Adipocyte (in vitro differentiated cells): ENCODE measurements around the gene IL1A.
A peak's percentile ranks its signal among the peaks of the same experiment; 100 is the strongest.
"Not testable (repeated sequence)": the region's sequence is repeated elsewhere in the genome, so short reads cannot be mapped to it uniquely, and the experiment has no call there.

Source experiments
- DNase-seq: peaks from one replicate; pipeline ENCODE4 v3.0.0-alpha.2; 2015; ENCODE audit warnings: low read depth
- H3K27me3 ChIP-seq: replicated peaks from 2 replicates; pipeline ENCODE4 v1.7.0; 2013; ENCODE audit warnings: mild to moderate bottlenecking, low read length, moderate library complexity; ENCODE audit not compliant: control insufficient read depth, insufficient read depth
- H3K36me3 ChIP-seq: 2 replicates; pipeline ENCODE4 v1.7.0; 2013; ENCODE audit warnings: low read length, mild to moderate bottlenecking, moderate library complexity; ENCODE audit not compliant: control insufficient read depth, insufficient read depth, severe bottlenecking
- H3K4me1 ChIP-seq: 2 replicates; pipeline ENCODE4 v1.7.0; 2013; ENCODE audit warnings: mild to moderate bottlenecking, low read length, moderate library complexity; ENCODE audit not compliant: control insufficient read depth, insufficient read depth
- H3K4me3 ChIP-seq: 2 replicates; pipeline ENCODE4 v1.7.0; 2013; ENCODE audit warnings: mild to moderate bottlenecking, low read length, moderate library complexity
- H3K9ac ChIP-seq: 2 replicates; pipeline ENCODE4 v1.7.0; 2013; ENCODE audit warnings: mild to moderate bottlenecking, low read length, moderate library complexity
- H3K9me3 ChIP-seq: 2 replicates; pipeline ENCODE4 v1.7.0; 2013; ENCODE audit warnings: mild to moderate bottlenecking, low read length, moderate library complexity; ENCODE audit not compliant: control insufficient read depth

Gene IL1A, protein sequence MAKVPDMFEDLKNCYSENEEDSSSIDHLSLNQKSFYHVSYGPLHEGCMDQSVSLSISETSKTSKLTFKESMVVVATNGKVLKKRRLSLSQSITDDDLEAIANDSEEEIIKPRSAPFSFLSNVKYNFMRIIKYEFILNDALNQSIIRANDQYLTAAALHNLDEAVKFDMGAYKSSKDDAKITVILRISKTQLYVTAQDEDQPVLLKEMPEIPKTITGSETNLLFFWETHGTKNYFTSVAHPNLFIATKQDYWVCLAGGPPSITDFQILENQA

DNA sequence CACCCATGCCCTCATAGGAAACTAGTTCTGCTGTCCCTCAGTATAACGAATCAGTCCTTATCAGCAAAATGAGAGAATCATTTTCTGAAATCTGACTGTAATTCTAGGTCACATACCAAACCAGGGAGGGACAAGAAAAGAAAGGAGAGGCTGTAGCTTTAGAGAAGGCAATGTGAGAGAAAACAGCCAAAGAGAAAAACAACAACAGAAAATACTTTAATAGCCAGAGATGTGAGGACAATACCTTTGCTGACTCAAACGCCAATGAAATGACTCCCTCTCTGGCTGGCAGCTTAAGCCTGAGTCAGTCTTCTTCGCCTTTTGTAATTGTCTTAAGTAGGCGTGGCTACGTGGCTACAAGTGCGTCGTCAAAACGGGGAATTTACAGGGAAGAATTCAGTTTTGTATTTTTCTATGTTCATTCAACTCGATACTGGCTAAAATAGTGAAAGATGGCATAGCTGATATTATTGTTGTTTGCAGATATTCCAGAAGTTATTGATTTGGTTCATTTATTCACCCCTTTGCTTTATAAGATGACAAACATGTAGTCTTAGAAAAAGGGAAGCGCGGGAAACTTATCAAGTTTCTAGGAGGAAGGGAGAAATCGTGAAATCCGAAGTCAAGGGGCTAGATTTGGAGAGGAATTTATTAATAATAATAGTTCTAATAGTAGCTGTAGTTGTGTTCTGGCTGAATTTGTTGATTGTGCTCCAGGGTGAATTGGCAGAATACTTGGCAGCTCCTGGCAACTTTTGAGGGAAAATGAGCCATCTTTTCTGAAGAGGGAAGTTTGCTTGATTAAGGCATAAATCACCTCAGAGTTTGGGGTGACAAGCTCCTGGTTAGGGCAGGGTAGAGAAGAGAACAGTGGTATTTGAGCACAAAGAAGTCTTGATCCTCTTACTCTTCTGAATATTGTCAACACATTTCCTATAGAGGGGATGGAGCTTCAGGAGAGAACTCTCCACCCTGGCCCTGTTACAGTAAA is at the start of gene IL1A:
IL1A (minus strand) TSS at position 295 of the 991 bp plus-strand sequence. CDS start 723 bp downstream, outside the sequence.
- Histone ChIP-seq H3K4me3 (peak within 1 kb of the TSS; percentile 34), H3K9me3 (no peaks in the 10 kb centered on the region), H3K9ac (no peak within 1 kb of the TSS), H3K27me3 (no peaks in the 10 kb centered on the region), H3K4me1 (peaks cover 5% of the 10 kb centered on the region), H3K36me3 (no peaks in the 10 kb centered on the region)
- DNase-seq: peak; percentile 51

DNA sequence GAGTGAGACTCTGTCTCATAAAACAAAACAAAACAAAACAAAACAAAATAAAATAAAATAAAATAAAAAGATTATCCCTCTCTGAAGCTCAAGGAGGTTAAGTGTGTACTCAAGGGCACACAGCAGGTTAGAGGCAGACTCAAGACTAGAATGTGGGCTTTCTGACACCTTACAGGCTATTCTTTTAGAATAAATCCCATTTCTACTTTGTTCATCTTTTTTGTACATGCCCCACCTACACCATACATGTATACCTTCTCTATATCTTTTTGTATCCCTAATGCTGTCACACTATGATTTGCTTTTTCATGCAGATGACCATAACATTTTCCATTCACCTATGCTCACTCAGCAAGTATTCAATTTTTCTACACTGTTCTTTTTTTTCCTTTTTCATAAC is 49.7 kb upstream of the IL1A start:
- H3K9me3 ChIP-seq: no peaks in the 10 kb centered on the region
- H3K4me3 ChIP-seq: no peak overlapping the region
- no peaks in the 10 kb centered on the region for H3K36me3 ChIP-seq
- H3K27me3 ChIP-seq: no peaks in the 10 kb centered on the region
- H3K4me1 ChIP-seq: peaks cover 34% of the 10 kb centered on the region
- DNase-seq: no peak
- no peak overlapping the region for H3K9ac ChIP-seq

DNA sequence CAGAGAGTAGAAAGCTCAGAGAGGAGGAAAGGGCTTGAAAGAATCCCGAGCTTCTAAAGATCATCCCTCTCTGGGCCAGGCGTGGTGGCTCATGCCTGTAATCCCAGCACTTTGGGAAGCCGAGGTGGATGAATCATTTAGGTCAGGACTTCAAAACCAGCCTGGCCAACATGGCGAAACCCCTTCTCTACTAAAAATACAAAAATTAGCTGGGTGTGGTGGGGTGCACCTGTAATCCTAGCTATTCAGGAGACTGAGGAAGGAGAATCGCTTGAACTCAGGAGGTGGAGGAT is 49.3 kb upstream of the IL1A start:
- not testable (repeated sequence) for H3K9ac ChIP-seq, H3K4me3 ChIP-seq, DNase-seq, H3K9me3 ChIP-seq, H3K36me3 ChIP-seq, H3K27me3 ChIP-seq
- H3K4me1 ChIP-seq: peaks cover 34% of the 10 kb centered on the region

DNA sequence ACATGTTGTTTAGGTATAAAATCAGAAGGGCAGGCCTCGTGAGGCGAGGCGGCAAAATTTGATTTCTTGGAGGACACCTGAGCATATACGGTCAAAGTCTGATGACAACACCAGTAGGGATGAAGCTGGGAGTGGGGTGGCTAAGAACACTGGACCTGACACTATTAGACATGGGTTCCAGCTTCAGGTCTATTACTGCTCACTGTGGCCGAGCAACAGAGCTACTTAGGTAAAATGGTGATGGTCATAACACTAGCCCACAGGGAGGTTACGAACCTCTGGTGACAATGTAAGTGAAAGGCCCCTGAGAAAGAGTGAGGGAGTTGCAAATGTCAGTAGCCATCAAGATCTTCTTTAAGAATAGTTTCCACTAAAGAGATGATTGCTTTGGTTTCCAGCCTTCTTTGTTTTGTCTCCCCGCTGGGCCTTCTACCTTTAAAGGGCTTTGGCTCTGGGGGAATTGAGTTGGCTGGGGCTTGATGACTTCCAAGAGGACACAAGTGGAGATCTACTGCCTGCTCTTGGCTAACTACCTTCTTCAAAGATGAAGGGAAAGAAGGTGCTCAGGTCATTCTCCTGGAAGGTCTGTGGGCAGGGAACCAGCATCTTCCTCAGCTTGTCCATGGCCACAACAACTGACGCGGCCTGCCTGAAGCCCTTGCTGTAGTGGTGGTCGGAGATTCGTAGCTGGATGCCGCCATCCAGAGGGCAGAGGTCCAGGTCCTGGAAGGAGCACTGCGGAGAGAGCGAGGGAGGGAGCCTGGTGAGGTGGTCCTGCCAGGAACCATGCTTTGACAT is 48.7 kb upstream of the IL1A start:
- H3K27me3 ChIP-seq: no peaks in the 10 kb centered on the region
- no peaks in the 10 kb centered on the region for H3K9me3 ChIP-seq
- no peaks in the 10 kb centered on the region for H3K36me3 ChIP-seq
- H3K4me1 ChIP-seq: peaks cover 34% of the 10 kb centered on the region
- DNase-seq: no peak
- no peak overlapping the region for H3K9ac ChIP-seq
- no peak overlapping the region for H3K4me3 ChIP-seq

DNA sequence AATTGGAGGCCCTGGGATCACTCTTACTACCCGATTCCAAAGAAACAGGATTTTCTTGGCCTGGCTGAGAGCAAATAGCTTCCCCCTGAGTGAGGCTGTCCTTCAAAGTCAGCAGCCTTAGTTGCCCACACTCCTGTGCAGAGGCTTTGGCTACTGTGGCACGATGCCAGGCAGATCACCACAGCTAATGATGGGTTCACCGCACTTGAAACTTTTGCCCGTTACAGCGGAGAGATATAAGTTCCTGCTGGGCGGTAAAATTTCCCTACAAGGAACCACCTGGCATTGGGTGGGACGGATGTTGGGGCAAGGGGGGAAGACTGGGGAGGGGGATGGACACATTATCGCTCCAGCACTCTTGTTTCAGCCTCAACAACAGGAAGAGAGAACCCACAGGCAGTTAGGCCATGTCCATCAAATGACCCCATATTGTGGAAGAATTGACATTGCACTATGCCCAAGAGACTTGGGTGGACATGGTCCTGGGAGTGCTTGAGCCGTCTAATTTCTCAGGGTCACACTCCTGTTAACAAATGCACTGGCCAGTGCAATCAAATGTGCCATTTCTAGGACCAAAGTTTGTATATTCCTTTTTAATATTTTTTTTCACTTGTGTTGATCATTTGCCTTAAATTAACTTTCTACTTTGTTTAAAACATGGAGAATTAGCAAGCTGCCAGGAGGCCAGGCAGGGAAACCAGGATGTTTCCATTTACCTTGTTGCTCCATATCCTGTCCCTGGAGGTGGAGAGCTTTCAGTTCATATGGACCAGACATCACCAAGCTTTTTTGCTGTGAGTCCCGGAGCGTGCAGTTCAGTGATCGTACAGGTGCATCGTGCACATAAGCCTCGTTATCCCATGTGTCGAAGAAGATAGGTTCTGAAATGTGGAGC is 47.9 kb upstream of the IL1A start:
- H3K9me3 ChIP-seq: no peaks in the 10 kb centered on the region
- H3K9ac ChIP-seq: no peak overlapping the region
- no peak overlapping the region for H3K4me3 ChIP-seq
- peaks cover 33% of the 10 kb centered on the region for H3K4me1 ChIP-seq
- no peak for DNase-seq
- no peaks in the 10 kb centered on the region for H3K27me3 ChIP-seq
- H3K36me3 ChIP-seq: no peaks in the 10 kb centered on the region

DNA sequence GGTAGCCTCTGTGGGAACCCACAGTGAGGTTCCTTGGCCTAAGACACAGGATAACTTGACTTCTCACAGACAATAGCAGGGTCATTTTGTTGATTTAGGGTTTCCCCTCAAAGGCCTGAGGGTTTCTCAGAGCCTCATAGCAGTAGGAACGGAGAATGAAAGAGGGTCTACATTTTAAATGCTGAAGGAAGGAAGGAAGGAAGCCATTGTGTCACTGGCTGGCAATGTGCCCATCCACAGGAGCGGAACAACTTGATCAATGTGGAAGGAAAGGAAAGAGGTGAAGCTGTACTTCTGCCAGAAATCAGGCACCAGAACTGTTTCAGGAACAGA is 47.2 kb upstream of the IL1A start:
- Histone ChIP-seq H3K9me3 (no peaks in the 10 kb centered on the region), H3K27me3 (no peaks in the 10 kb centered on the region), H3K9ac (no peak overlapping the region), H3K4me3 (no peak overlapping the region), H3K36me3 (no peaks in the 10 kb centered on the region), H3K4me1 (peaks cover 26% of the 10 kb centered on the region)
- no peak for DNase-seq

DNA sequence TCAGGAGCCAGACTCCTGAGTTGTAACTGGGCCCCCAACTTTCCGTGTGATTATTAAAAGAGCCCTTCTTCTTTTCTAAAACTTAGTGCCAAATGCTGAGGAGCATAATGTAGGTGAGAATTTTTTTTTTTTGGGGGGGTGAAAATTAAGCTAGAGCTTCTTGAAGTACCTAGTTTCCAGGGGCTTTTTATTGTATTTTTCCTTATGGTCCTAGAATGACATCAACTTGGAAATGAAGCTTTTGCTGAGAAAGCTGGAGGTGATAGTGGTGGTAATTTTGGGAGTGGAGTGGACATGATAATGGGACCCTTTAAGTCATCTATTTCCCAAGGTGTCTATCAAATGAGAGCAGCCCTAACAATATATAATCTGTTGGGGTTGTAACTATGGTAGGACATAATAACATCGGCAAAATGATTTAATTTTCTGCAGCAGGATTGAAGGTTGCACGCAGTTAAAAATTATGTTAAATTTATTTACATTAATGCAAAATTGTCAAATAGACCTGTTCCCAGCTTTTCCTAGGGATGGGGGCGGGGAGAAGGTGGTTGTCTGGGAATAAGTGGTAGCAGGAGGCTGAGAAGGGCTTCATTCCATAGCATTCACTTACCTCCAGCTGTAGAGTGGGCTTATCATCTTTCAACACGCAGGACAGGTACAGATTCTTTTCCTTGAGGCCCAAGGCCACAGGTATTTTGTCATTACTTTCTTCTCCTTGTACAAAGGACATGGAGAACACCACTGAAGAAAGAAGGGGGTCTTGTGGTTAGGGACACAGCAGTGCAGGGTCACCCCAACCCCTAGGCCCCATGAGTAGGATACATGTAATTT is 46.6 kb upstream of the IL1A start:
- H3K4me1 ChIP-seq: peaks cover 20% of the 10 kb centered on the region
- no peak overlapping the region for H3K9ac ChIP-seq
- H3K27me3 ChIP-seq: no peaks in the 10 kb centered on the region
- H3K36me3 ChIP-seq: no peaks in the 10 kb centered on the region
- H3K4me3 ChIP-seq: no peak overlapping the region
- no peaks in the 10 kb centered on the region for H3K9me3 ChIP-seq
- DNase-seq: no peak

DNA sequence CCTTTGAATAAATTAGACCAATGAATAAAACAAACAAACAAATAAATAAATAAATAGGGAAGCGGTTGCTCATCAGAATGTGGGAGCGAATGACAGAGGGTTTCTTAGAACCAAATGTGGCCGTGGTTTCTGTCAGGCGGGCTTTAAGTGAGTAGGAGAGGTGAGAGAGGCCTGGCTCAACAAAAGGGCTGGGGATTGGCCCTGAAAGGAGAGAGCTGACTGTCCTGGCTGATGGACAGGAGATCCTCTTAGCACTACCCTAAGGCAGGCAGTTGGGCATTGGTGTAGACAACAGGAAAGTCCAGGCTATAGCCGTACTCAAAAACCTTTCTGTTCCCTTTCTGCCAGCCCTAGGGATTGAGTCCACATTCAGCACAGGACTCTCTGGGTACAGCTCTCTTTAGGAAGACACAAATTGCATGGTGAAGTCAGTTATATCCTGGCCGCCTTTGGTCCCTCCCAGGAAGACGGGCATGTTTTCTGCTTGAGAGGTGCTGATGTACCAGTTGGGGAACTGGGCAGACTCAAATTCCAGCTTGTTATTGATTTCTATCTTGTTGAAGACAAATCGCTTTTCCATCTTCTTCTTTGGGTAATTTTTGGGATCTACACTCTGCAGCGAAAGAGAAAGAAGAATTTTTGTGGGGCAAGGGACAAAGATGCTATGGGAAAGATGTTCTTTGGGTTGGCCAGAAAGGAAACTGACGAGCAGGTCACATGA is 45.8 kb upstream of the IL1A start:
- no peak for DNase-seq
- Histone ChIP-seq H3K27me3 (no peaks in the 10 kb centered on the region), H3K9me3 (no peaks in the 10 kb centered on the region), H3K9ac (no peak overlapping the region), H3K4me1 (peaks cover 12% of the 10 kb centered on the region), H3K4me3 (no peak overlapping the region), H3K36me3 (no peaks in the 10 kb centered on the region)

DNA sequence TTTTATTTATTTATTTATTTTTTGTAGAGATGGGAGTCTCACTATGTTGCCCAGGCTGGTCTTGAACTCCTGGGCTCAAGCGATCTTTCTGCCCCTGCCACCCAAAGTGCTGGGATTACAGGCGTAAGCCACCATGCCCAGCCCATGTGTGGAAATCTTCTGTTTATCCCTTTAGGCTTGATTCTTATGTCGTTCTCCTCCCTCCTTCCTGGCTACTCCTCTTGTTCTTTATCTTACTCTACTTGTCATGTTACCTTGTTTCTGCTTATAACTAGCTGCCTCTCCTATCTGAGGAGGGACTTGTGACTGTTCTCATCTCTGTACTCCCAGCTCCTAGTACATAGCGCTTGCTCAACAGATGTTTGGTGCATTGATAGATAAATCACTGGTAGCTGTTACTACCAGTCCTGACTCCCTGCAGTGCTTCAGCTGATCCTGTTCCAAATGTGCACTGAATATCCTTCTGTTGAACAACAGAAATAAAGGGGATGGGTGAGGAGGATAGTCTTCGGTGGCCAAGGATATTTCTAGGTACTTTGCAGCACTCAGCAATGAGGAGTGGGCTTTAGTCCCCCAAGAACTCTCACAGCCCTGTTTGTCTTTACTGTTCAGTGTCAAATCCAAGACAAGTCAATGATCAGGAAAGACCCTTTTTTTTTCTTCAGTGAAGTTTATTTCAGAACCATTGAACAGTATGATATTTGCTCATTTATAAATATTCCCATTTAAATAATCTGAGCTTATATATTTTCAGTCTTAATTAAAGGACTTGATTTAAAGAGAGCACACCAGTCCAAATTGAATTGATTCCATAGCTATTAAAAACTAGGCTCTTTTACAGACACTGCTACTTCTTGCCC is 45.0 kb upstream of the IL1A start:
- H3K27me3 ChIP-seq: no peaks in the 10 kb centered on the region
- H3K9me3 ChIP-seq: no peaks in the 10 kb centered on the region
- H3K4me1 ChIP-seq: peaks cover 9% of the 10 kb centered on the region
- no peak overlapping the region for H3K9ac ChIP-seq
- DNase-seq: no peak
- no peaks in the 10 kb centered on the region for H3K36me3 ChIP-seq
- no peak overlapping the region for H3K4me3 ChIP-seq
